GM18858 (cell line): ENCODE data around the gene C5.

Experiments used
- ATAC-seq: cut with Tn5 transposase; IDR thresholded peaks from one replicate; pipeline ENCODE4 v1.9.1; 2021; ENCODE audit not compliant: unreplicated experiment

Gene C5

GRCh38 chr9:120942186-120943001, 107.7 kb downstream of the C5 start:
- no peak for ATAC-seq

GRCh38 chr9:120941046-120941770, 108.9 kb downstream of the C5 start:
- ATAC-seq: no peak

- no peak for ATAC-seq
Measured at GRCh38 chr9:120940573-120940972, 109.5 kb downstream of the C5 start.

GRCh38 chr9:120938851-120939250, 111.2 kb downstream of the C5 start:
- ATAC-seq: no peak

- ATAC-seq: no peak
Measured at GRCh38 chr9:120937596-120937995, 112.5 kb downstream of the C5 start.

GRCh38 chr9:120937127-120937526, 112.9 kb downstream of the C5 start:
- ATAC-seq: no peak

GRCh38 chr9:120936764-120937122, 113.3 kb downstream of the C5 start:
- no peak for ATAC-seq

GRCh38 chr9:120936011-120936763, 113.9 kb downstream of the C5 start:
- no peak for ATAC-seq

GRCh38 chr9:120935383-120935857, 114.7 kb downstream of the C5 start:
- no peak for ATAC-seq

GRCh38 chr9:120934281-120934680, 115.8 kb downstream of the C5 start:
- no peak for ATAC-seq

- no peak for ATAC-seq
Measured at GRCh38 chr9:120933310-120934055, 116.6 kb downstream of the C5 start.

GRCh38 chr9:120932086-120932823, 117.8 kb downstream of the C5 start:
- ATAC-seq: no peak

GRCh38 chr9:120931231-120932085, 118.6 kb downstream of the C5 start:
- ATAC-seq: peak; percentile 41

GRCh38 chr9:120929229-120929791, 120.8 kb downstream of the C5 start:
- no peak for ATAC-seq

GRCh38 chr9:120928483-120929228, 121.4 kb downstream of the C5 start:
- no peak for ATAC-seq

GRCh38 chr9:120928015-120928482, 122.0 kb downstream of the C5 start:
- no peak for ATAC-seq

GRCh38 chr9:120927269-120928014, 122.6 kb downstream of the C5 start:
- ATAC-seq: no peak
